C4-2B (cell line): ENCODE data around the gene ZFAND6.

ENCODE experiments used
- CTCF ChIP-seq: fragments of 450-650 bp; conservative IDR thresholded peaks from 2 replicates; pipeline ENCODE4 v1.5.1; 2017; ENCODE audit warnings: mild to moderate bottlenecking
- ZFX ChIP-seq: fragments of 450-650 bp; IDR thresholded peaks from 2 replicates; pipeline ENCODE4 v1.6.1; 2017

- TF ChIP-seq CTCF: no peak
- TF ChIP-seq ZFX: no peak
Observed at GRCh38 chr15:80095511-80095910, 36.0 kb downstream of the ZFAND6 start.
